ENCODE results near the gene SCFD2.
"Not testable (repeated sequence)": the region's sequence is repeated elsewhere in the genome, so short reads cannot be mapped to it uniquely, and the experiment has no call there.

Gene SCFD2

GRCh38 chr4:53007024-53007423 is 358.8 kb downstream of the SCFD2 start:
- no peak for ATAC-seq

GRCh38 chr4:53005808-53006207 is 360.1 kb downstream of the SCFD2 start:
- ATAC-seq = no peak

GRCh38 chr4:53005149-53005546 is 360.7 kb downstream of the SCFD2 start:
- ATAC-seq = no peak

GRCh38 chr4:53004497-53005148 is 361.2 kb downstream of the SCFD2 start:
- no peak for ATAC-seq

- ATAC-seq = no peak
These were observed 361.9 kb downstream of the SCFD2 start for GRCh38 chr4:53003959-53004358.

DNA sequence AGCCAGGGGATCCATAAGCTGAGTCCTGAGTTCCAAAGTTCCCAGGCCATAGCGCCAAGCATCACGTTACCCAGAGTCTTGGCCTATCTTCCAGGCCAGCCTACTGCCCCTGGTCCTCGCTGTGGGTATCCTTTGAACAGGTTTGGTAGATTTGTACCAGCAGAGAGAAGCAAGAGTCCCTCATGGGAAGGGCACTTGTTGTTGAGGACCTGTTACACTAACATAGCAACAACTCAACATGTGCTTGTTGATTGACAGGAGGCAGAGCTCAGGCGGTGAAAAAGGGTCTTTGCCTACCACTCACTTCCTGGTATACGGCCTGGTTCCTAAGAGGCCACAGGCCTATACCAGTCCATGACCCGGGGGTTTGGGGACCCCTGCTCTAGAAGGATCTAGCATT is 365.3 kb downstream of the SCFD2 start:
- ATAC-seq = no peak

GRCh38 chr4:52999626-53000025 is 366.2 kb downstream of the SCFD2 start:
- ATAC-seq = no peak

DNA sequence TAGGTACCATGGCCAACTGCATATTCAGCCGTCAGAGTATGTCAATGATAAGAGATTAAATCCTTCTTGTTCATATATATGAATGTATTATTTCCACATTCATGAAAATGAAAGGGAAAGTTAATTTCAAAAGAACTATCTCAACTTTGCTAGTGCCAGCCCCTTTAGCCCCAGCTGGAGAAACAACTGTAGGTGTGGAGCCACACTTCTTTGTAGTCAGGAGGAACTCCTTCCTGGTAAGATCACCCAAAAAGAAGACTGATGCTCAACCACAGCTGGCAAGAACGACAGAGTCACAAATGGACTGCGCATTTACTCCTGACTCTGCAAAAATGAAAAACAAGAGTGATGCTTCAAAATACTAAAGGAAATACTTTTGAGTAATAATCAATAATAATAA is 367.4 kb downstream of the SCFD2 start:
- ATAC-seq = no peak

- no peak for ATAC-seq
These were observed 368.8 kb downstream of the SCFD2 start for GRCh38 chr4:52997132-52997416.

GRCh38 chr4:52996261-52997131 is 369.4 kb downstream of the SCFD2 start:
- ATAC-seq = no peak

DNA sequence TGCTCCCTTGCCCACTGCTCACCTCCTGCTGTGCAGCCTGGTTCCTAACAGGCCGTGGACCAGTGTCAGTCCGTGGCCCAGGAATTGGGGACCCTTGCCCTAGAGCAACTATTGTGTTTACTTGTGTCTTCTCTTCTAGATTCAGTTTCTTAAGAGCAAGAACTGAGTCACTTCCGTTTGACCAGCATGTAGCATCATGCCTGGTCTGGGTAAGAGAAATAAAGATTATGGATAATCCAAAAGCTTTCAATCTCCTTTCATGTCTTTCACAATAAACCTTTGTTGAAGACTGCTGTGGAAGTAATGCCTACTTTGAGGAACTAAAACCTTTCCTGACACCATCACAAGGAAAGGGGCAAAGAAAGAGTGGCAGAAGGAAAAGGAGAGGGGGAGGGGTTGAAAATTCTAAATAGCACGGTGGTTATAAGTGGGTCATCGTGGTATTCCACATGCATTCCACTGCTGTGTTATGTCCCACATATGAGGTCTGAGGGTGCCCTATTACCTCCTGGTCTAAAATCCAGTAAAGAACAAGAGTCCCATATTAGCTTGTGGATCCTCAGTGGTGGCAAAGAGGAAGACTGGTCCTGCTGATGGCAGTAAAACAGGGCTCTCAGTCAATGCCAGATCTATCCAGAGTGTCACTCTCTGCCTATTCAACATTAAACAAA is 370.4 kb downstream of the SCFD2 start:
- no peak for ATAC-seq

DNA sequence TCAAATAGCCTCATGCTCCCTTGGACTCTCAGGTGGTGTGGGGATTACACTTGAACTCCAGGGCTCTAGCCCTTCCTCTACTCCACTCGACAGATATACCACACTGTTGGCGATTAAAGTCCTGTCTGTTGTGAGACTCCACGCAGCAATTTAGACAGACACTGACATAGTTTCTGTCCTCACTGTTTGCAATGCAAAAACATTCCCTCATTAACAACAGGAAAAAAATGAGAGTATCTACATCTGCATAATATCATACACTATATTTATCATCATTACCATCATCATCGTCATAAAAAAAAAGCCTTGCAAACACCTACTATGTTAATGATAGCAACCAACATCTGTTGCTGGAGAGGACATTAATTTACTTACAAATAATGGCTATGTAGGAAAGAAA is 371.3 kb downstream of the SCFD2 start:
- ATAC-seq = no peak

DNA sequence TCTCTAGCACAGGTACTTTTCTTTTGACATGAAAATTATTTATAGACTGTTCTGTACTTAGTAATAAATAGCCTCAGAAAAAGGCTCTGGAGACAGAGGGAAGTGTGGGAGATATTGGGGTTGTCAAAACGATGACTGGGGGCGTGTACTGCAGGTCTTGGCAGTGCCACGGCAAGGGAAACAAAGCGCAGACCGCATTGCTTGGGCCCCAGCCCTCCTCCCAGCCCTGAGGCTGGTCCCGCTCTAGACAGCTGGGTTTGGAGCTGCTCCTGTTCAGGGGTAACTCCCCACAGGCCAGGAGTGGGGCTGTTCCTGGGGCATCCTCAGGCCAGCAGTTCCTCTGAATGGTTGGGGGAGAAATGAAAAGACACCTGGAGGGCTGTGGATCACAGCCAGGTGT is 372.1 kb downstream of the SCFD2 start:
- ATAC-seq = no peak

DNA sequence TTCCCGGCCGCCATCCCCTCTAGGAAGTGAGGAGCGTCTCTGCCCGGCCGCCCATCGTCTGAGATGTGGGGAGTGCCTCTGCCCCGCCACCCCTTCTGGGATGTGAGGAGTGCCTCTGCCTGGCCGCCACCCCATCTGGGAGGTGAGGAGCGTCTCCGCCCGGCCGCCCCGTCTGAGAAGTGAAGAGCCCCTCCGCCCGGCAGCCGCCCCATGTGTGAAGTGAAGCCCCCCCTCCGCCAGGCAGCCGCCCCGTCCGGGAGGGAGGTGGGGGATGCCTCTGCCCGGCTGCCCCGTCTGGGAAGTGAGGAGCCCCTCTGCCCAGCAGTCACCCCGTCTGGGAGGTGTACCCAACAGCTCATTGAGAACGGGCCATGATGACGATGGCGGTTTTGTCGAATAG is 373.3 kb downstream of the SCFD2 start:
- not testable (repeated sequence) for ATAC-seq

DNA sequence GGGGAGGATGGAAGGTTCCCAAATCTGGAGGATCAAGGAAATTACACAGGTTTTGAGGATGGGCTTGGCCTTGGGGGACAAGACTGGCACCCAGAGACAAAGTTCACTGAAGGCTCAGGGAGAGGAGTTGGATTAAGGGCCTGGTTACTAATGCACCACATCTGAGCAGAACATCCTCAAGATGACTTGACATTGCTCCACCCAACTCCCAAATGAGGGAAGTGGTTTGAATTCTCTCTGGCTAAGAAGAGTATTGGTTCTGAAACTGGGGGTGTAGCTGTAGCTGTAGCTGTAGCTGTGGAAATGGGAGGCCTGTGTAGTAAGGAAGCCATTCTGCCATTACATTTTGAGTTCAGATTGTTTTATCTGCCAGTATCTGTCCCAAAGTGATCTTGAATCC is 374.4 kb downstream of the SCFD2 start:
- no peak for ATAC-seq

- ATAC-seq = no peak
These were observed 375.2 kb downstream of the SCFD2 start for GRCh38 chr4:52990706-52991105.

DNA sequence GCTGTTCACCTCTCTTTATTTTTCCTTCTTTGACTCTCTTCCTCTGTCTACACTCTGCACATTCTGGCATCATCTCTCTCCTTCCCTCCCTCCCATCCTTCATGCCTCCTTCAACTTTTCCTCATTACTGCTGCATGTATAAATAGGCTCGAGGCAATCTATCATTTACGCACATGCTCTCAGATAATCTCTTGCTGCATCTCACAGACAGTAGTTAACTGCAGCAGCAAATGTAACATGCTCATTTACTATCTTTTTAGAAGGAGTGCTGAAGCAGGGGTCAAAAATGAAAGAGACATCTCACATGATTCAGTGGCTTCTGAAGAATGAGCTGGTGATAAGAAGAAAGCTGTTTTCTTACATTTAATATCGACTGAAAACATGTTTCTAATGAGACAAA is 376.0 kb downstream of the SCFD2 start:
- ATAC-seq = no peak

DNA sequence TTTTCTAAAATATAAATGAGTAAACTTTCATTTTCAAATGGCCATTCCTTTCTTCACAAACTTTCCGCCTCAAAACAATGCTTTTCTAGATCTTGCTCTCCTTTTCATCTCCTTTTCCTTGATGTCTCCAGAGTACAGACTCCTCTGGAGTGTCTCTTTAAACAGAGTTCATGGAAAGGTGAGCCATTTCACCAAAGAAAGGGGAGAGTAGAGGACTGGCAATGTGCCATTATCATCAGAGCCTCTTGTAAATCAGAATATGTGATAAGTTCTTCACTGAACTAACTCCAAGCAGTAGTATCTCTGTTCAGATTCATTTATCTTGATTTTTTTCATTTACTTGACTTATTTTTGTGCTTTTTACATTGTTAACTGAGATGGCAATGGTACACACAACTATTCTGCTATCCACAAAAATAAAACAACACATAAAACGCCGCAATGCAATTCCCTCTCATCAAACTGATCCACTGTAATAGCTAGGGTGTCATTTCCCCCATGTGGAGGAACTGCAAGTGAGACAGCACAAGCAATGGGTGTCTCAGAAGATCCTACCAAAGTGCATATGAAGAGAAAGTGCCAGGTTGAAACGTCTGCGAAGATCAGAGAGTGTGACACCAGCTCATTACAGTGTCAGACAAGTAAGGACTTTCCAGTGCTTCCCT is 378.3 kb downstream of the SCFD2 start:
- no peak for ATAC-seq

DNA sequence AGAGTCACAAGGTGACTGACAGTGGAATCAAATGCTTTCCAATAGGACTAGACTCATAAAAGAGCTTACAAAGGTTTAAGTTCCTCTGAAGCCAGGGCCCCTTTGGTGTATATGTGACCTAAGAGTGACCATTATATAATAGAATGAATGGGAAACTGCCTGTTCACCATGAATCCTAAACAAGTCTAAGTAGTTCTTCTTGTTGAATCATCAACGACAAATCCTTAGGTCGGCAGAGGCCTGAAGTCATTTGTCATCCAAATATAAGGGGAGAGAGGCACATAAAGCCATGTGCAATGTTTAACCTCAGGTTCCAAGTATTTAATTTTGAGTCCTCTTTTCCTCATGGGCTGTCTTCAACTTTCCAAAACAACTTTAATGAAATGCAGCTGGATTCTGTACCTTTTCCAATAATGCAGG is 381.4 kb downstream of the SCFD2 start:
- no peak for ATAC-seq

DNA sequence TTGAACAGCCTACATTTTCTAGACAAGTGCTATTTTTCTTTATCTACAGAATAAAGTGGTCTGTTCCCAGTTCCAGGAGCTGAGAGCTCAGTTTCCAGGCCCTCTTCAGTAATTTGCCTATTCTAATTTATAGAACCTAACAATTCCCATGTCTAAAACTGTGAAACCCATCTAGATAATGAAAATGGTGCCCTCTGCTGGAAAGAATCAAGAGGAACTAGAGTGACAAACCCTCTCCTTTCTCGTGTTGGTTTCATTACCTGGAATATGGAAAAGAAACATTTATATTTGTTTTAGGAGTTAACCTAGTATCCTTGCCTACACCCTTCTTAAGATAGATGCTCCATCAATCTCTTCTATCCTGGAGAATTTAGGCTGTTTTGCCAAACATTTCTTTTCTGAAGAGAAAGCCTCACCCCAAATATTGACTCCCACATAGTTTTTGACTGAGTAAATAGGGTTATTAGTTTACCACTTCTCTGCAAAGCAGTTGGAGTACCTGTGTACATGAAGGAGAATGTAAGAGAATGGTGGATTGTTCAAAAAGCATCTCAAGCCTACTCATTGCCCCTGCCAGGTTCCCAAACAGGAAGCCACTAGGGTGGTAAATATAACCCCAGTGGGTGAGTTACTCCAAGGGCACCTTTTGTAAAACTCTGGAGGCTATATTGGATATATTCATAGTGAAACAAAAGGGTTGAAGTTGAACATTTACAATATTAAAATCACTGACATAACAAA is 382.1 kb downstream of the SCFD2 start:
- ATAC-seq = no peak

DNA sequence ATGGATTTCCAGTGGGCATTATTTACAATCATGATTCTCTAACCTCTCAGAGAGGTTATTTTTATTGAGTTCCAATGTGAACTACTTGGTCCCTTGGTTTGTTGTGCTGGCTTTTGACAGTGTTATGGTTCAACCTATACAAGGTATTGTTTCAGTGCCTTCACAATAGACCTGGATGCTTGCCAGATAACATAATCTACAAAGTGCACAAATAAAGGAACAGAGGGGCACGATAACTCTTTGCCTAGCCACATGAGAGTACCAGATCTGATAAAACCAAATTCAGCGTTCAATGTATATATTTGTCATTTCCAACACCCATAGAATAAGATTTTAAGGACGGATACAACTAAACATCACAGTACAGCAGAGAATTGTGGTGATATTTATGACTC is 382.9 kb downstream of the SCFD2 start:
- no peak for ATAC-seq

DNA sequence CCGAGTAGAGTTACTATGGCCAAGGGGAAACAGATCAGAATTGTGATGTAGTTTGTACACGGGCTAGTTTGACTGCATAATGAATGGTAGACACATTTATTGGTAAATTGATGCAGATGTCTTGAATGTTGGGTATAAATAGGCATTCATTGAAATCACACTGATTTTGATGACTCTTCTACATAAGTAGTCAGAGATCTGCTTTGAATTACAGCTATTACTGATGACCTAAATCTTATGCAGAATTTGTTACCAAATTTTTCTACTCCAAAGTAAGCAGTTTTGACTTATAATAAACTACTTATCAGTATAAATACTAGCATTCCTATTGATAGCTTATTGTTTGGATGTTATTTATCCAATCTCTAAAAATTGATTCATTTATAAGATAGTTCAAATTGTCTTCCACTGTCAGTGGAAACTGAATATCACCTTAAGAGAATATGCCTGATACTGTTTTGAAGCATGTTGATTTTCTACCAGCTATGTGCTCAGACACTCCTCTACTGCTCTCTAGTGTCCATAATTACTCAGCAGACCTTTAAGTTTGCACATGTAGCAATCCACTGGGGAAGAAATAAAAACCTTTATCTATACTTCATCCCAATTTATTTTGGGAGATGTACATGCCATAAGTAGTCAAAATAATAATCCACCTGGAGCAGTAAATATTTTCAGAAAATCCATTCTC is 383.5 kb downstream of the SCFD2 start:
- ATAC-seq = no peak

All from activated CD4-positive, CD25-positive, alpha-beta regulatory T cell treated with anti-CD3 and anti-CD28 coated beads, Interleukin-2, amount 50 U/mL, for 24 hours (primary cell).